ENCODE results near the gene KCNQ1.

KCNQ1 gene

GRCh38 chr11:2844116-2844842, 399.5 kb downstream of the KCNQ1 start:
- no peak for DNase-seq (ENCODE audit: low read depth)

- DNase-seq (ENCODE audit: low read depth) = no peak
These were observed 400.2 kb downstream of the KCNQ1 start for GRCh38 chr11:2844996-2845395.

DNA sequence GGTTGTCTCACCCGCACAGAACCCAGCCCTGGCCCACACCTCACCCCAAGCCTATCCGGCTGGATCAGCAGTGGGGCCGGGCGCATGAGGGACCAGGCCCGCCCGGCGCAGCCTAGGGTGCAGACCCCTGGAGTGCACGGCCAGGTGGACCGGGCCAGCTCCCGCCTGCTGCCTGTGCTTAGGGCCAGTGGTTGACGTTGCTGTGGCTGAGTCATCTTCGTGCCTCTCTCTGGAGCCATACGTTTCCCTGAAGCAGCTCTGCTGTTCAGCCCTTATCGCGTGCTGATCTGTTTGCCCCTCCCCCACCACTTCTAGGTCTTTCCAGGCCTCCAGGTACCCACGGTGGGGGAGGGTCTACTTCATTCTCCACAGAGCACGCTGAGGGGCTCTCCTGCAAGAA, 401.2 kb downstream of the KCNQ1 start:
- no peak for DNase-seq (ENCODE audit: low read depth)

GRCh38 chr11:2846470-2846869, 401.7 kb downstream of the KCNQ1 start:
- no peak for DNase-seq (ENCODE audit: low read depth)

DNA sequence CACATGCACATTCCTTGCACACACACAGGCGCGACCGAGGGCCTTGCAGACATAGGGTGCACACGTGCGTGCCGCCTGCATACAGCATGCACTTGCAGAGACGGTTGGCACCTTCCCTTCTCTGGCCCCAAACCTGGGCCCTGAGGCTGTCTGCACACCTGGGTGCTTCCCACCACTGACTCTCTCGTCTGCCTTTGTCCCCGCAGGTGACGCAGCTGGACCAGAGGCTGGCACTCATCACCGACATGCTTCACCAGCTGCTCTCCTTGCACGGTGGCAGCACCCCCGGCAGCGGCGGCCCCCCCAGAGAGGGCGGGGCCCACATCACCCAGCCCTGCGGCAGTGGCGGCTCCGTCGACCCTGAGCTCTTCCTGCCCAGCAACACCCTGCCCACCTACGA, 402.8 kb downstream of the KCNQ1 start:
- DNase-seq (ENCODE audit: low read depth) = no peak

DNA sequence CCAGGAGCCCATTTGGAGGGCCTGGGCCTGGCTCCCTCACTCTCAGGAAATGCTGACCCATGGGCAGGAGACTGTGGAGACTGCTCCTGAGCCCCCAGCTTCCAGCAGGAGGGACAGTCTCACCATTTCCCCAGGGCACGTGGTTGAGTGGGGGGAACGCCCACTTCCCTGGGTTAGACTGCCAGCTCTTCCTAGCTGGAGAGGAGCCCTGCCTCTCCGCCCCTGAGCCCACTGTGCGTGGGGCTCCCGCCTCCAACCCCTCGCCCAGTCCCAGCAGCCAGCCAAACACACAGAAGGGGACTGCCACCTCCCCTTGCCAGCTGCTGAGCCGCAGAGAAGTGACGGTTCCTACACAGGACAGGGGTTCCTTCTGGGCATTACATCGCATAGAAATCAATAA, 403.7 kb downstream of the KCNQ1 start:
- no peak for DNase-seq (ENCODE audit: low read depth)

- DNase-seq (ENCODE audit: low read depth) = no peak
These were observed 405.4 kb downstream of the KCNQ1 start for GRCh38 chr11:2849994-2850770.

DNA sequence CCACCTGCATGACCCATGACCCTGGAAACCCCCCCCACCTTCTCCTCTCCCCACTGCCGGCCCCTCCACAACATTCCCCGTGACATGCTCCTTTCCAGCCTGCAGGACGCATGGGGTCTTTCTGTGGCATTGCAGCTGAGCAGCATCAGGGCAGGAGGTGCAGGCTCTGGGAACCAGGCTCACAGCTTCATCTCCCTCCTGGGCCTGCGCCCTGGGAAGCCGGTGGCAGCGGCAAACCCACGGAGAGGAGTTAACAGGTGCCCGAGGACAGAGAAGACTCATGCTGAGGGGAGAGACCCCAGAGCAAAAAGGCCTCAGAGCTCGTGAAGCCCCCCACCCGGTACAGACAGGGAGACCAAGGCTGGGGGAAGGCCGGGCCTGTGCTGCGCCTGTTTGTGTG, 408.6 kb downstream of the KCNQ1 start:
- no peak for DNase-seq (ENCODE audit: low read depth)

DNA sequence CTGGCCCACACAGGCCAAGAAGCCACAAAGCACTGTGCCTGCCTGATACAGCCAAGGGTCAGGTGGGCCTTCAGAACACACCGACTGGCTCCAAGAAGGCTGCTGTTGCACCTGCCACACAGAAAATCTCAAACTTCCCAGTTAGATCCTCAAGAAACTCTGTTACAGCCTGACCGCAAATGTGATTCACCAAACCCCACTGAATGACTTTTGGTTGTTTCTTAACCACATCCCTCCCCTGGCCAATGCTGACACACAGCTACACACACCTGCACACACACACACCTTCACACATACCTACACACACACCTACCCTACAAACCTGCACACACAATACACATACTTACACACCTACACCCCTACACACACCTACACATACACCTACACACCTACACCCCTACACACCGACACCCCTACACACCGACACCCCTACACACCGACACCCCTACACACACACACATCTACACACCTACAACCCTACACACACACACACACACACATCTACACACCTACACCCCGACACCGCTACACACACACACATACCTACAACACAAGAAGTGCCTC, 409.3 kb downstream of the KCNQ1 start:
- DNase-seq (ENCODE audit: low read depth) = no peak

- no peak for DNase-seq (ENCODE audit: low read depth)
These were observed 410.4 kb downstream of the KCNQ1 start for GRCh38 chr11:2855162-2855561.

DNA sequence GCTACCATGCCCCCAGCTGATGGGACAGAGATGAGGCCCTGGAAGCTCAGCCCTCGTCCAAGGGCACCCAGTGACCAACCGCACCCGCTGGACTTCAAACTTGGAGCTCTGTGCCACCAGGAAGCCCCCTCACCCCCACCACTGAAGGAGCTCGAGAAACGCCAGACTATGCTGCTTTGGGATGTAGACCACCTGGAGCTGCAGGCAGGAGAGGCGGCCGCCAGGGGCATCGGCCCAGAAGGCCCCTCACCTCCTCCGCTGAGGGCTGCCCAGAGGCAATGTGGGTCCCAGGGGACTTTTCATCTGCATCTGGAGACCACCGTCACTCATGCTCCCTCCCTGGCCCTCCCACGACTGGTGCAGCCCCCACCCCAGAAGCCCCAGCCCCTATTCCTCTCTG, 412.5 kb downstream of the KCNQ1 start:
- no peak for DNase-seq (ENCODE audit: low read depth)

DNA sequence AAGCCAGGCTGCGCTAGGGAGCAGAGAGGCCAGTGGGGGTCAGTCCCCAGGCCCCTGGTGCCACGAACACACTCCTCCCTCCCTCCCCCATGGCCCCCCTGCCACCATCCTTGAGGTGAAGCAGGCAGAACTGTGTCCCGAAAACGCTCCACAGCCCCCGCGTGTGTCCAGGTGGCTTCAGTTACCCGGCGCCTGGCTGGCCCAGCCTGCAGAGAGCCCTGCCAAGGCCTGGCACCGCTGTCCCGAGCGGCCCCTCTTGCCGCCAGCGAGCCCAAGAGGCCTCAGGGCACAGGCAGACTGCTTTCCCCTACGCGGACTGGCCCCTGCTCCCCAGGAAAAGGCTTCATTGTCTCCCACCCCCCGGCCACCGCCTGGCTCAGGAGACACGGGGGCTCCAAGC, 413.1 kb downstream of the KCNQ1 start:
- no peak for DNase-seq (ENCODE audit: low read depth)

DNA sequence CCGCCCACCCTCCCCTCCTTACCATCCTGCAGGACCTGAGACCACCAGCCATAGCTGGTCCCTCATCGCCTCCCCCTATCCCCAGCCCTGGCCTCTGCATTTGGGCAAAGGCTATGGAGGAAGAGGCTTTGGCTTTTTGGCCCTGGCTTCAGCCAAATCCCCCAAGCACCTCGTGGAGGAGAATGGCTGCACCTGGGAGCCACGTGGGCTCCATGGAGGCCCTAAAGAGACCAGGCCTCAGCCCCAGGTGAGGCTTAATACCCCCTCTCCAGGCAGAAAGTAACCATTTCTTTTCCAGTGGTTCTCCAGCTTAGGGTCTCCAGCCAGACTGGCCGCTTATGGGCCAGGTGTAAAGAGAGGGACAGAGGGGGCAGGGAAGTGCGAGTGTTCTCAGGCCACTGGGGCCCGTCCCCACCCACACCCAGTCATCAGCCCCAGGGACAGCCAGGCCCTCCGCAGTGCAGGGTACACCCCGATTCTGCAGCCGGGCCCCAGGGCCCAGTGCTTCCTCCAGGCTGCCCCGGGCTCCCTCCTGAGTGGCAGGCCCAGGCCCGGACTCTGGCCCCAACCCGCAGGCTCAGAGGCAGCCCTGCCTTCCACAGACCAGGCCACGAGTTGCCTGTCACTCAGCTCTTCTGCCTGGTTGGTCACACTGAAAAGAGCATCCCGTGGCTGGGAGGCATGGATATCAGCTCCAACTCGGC, 414.3 kb downstream of the KCNQ1 start:
- DNase-seq (ENCODE audit: low read depth) = no peak

- no peak for DNase-seq (ENCODE audit: low read depth)
These were observed 414.9 kb downstream of the KCNQ1 start for GRCh38 chr11:2859699-2860037.

DNA sequence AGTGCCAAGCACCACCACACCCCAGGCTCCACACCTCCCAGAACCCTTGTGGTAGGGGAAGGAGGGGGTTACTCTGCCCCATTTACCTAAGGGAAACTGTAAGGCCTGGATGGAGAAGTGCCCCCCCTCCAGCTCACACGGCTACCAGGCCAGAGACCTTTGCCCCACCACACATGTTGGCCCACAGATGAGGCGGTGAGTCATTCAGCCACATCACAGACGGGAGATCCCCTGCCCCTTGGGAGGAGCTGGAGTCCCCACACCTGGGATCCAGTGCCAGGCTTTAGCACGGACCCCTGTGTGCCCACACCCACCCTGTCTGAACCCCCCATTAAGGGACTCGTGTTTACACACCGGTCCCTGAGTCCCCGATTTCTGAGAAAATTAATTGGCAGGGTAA, 415.8 kb downstream of the KCNQ1 start:
- DNase-seq (ENCODE audit: low read depth) = no peak

- DNase-seq (ENCODE audit: low read depth) = no peak
These were observed 417.8 kb downstream of the KCNQ1 start for GRCh38 chr11:2862395-2863275.

GRCh38 chr11:2863276-2863618, 418.4 kb downstream of the KCNQ1 start:
- DNase-seq (ENCODE audit: low read depth) = no peak

GRCh38 chr11:2864901-2865300, 420.1 kb downstream of the KCNQ1 start:
- no peak for DNase-seq (ENCODE audit: low read depth)

- DNase-seq (ENCODE audit: low read depth) = no peak
These were observed 421.2 kb downstream of the KCNQ1 start for GRCh38 chr11:2865922-2866577.

DNA sequence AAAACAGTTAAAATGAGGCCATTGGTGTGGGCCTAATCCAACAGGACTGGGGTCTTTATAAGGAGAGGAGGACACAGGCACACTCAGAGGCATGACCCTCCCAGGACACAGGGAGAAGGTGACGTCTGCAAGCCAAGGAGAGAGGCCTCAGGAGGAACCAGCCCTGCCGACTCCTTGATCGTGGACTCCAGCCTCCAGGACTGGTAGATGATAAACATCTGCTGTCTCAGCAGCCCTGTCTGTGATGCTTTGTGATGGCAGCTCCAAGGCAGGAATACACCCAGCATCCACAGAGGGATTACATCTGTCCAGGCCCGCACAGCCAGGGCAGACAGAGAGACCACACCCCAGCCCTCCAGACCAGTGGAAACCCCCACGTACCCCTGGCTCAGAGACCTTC, 422.3 kb downstream of the KCNQ1 start:
- DNase-seq (ENCODE audit: low read depth) = no peak

GRCh38 chr11:2867722-2868505, 423.1 kb downstream of the KCNQ1 start:
- DNase-seq (ENCODE audit: low read depth) = no peak

Measured in T-helper 22 cell (primary cell).